TTC549 (cell line): Measurements from ENCODE around the gene CDRT4.

ENCODE experiments used
- FAIRE-seq: peaks from 2 replicates; lab custom pipeline; 2012; peaks lifted over from hg19 to GRCh38; lab: Jason Lieb, UNC

Gene CDRT4

GRCh38 chr17:15393414-15393813, 74.0 kb downstream of the CDRT4 start:
- FAIRE-seq: no peak

- FAIRE-seq: no peak
Observed at GRCh38 chr17:15392326-15392741, 75.1 kb downstream of the CDRT4 start.

DNA sequence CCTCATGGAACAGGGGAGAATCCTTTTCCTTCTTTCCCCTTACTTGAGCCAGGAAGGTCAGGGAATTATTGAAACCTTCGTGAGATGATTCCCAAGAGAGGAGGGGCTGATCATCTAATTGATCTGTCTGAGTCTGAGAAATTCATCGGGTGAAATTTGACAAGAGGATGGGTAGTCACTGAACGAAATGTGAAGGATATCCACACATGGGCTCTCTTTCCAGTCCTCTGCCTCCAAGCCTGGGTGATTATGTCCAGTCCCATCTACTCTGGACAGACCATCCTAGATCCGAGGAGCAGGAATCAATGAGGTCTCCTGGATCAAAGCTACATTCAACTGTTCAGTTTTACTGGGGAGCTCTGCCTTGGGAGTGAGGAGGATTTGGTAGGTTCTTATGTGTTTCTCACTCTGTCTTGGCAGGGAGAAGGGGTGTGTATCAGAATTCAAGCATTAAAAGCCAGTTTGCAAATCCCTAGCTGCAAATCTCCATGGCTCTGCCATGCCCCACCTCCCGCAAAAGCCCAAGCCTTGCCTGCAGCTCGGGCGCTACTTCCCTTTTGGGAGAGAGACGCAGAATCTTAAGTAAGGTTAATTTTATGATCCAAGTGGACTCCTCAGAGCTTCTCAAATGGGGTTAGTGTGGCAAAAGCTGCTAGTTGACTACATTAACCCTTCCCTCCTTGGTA, 78.9 kb downstream of the CDRT4 start:
- FAIRE-seq: no peak

GRCh38 chr17:15386083-15386482, 81.3 kb downstream of the CDRT4 start:
- FAIRE-seq: no peak
